PC-3 (cell line): ENCODE results near the gene UNC13A.

Source experiments
- EZH2 ChIP-seq: fragments of 300-600 bp; sonication (generic); IDR thresholded peaks from one replicate; pipeline ENCODE4 v1.6.1; 2017; ENCODE audit warnings: antibody characterized with exemption, mild to moderate bottlenecking, low read length; ENCODE audit not compliant: unreplicated experiment
- EZH2phosphoT487 ChIP-seq: fragments of 300-600 bp; sonication (generic); IDR thresholded peaks from 2 replicates; pipeline ENCODE4 v1.6.1; 2018; ENCODE audit warnings: mild to moderate bottlenecking, antibody characterized with exemption, low read length, borderline replicate concordance
- TF ChIP-seq, protein P1 (sequence below): fragments of 300-600 bp; sonication (generic); conservative IDR thresholded peaks from 2 replicates; pipeline ENCODE4 v1.5.1; 2017; ENCODE audit warnings: antibody characterized with exemption, low read depth, mild to moderate bottlenecking, low read length

DNA sequence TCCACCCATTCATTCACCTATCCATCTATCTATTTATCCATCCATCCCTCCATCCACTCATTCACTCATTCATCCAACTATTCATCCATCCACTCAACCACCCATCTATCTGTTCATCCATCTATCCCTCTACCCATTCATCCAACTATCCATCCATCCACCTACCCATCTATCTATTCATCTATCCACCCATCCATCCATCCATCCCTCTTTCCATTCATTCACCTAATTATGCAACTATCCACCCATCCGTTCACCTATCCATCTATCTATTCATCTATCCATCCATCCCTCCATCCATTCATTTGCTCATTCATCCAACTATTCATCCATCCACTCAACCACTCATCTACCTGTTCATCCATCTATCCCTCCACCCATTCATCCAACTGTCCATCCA, 54.5 kb downstream of the UNC13A start:
- TF ChIP-seq, protein P1, sequence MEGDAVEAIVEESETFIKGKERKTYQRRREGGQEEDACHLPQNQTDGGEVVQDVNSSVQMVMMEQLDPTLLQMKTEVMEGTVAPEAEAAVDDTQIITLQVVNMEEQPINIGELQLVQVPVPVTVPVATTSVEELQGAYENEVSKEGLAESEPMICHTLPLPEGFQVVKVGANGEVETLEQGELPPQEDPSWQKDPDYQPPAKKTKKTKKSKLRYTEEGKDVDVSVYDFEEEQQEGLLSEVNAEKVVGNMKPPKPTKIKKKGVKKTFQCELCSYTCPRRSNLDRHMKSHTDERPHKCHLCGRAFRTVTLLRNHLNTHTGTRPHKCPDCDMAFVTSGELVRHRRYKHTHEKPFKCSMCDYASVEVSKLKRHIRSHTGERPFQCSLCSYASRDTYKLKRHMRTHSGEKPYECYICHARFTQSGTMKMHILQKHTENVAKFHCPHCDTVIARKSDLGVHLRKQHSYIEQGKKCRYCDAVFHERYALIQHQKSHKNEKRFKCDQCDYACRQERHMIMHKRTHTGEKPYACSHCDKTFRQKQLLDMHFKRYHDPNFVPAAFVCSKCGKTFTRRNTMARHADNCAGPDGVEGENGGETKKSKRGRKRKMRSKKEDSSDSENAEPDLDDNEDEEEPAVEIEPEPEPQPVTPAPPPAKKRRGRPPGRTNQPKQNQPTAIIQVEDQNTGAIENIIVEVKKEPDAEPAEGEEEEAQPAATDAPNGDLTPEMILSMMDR = no peak
- TF ChIP-seq EZH2phosphoT487 (no peak), EZH2 (no peak)
